ENCODE measurements around the gene NETO2. TPM values are rescaled to one million over a fixed set of nuclear protein-coding genes. Genes with fewer than 3 reads are reported as not detected.
"Not testable (repeated sequence)": the region's sequence is repeated elsewhere in the genome, so short reads cannot be mapped to it uniquely, and the experiment has no call there.

The NETO2 gene
- total RNA-seq, 1 donor from 2014 or later = 50.3 TPM

GRCh38 chr16:47059991-47060390 lies 83.8 kb downstream of the NETO2 start:
- H3K27me3 Mint-ChIP-seq = no peaks in the 10 kb centered on the region
- no peak for DNase-seq (ENCODE audit: extremely low spot score, unreplicated experiment)
- no peaks in the 10 kb centered on the region for H3K4me1 Mint-ChIP-seq (ENCODE audit: unreplicated experiment)
- H3K36me3 Mint-ChIP-seq = no peaks in the 10 kb centered on the region
- peaks cover 6% of the 10 kb centered on the region for H3K9me3 Mint-ChIP-seq
- no peak overlapping the region for H3K4me3 Mint-ChIP-seq
- no peak overlapping the region for H3K27ac Mint-ChIP-seq
- TF ChIP-seq CTCF (conservative IDR thresholded peaks at IDR 0.05) = peak; percentile 33

- H3K4me1 Mint-ChIP-seq (ENCODE audit: unreplicated experiment); H3K27me3 Mint-ChIP-seq; H3K4me3 Mint-ChIP-seq; H3K36me3 Mint-ChIP-seq; DNase-seq (ENCODE audit: extremely low spot score, unreplicated experiment); H3K9me3 Mint-ChIP-seq; H3K27ac Mint-ChIP-seq: not testable (repeated sequence)
Measured at GRCh38 chr16:47059130-47059529, 84.6 kb downstream of the NETO2 start.

GRCh38 chr16:47058295-47059086 lies 85.3 kb downstream of the NETO2 start:
- TF ChIP-seq CTCF (conservative IDR thresholded peaks at IDR 0.05) = no peak
- no peak for DNase-seq (ENCODE audit: extremely low spot score, unreplicated experiment)
- Mint-ChIP-seq H3K4me3 (no peak overlapping the region), H3K9me3 (peaks cover 6% of the 10 kb centered on the region), H3K27me3 (no peaks in the 10 kb centered on the region), H3K4me1 (ENCODE audit: unreplicated experiment) (no peaks in the 10 kb centered on the region), H3K27ac (no peak overlapping the region), H3K36me3 (no peaks in the 10 kb centered on the region)

GRCh38 chr16:47057630-47057993 lies 86.1 kb downstream of the NETO2 start:
- no peaks in the 10 kb centered on the region for H3K36me3 Mint-ChIP-seq
- H3K27me3 Mint-ChIP-seq = no peaks in the 10 kb centered on the region
- no peak overlapping the region for H3K27ac Mint-ChIP-seq
- no peak overlapping the region for H3K4me3 Mint-ChIP-seq
- TF ChIP-seq CTCF (conservative IDR thresholded peaks at IDR 0.05) = no peak
- peaks cover under 1% of the 10 kb centered on the region for H3K9me3 Mint-ChIP-seq
- H3K4me1 Mint-ChIP-seq (ENCODE audit: unreplicated experiment) = no peaks in the 10 kb centered on the region
- no peak for DNase-seq (ENCODE audit: extremely low spot score, unreplicated experiment)

- no peaks in the 10 kb centered on the region for H3K36me3 Mint-ChIP-seq
- no peaks in the 10 kb centered on the region for H3K9me3 Mint-ChIP-seq
- no peak for DNase-seq (ENCODE audit: extremely low spot score, unreplicated experiment)
- H3K4me3 Mint-ChIP-seq = no peak overlapping the region
- H3K4me1 Mint-ChIP-seq (ENCODE audit: unreplicated experiment) = no peaks in the 10 kb centered on the region
- no peak overlapping the region for H3K27ac Mint-ChIP-seq
- H3K27me3 Mint-ChIP-seq = no peaks in the 10 kb centered on the region
- no peak for TF ChIP-seq CTCF (conservative IDR thresholded peaks at IDR 0.05)
Measured at GRCh38 chr16:47056688-47057629, 86.8 kb downstream of the NETO2 start.

GRCh38 chr16:47056061-47056460 lies 87.7 kb downstream of the NETO2 start:
- not testable (repeated sequence) for DNase-seq (ENCODE audit: extremely low spot score, unreplicated experiment); H3K4me3 Mint-ChIP-seq; H3K9me3 Mint-ChIP-seq; H3K4me1 Mint-ChIP-seq (ENCODE audit: unreplicated experiment); H3K27ac Mint-ChIP-seq; H3K36me3 Mint-ChIP-seq; H3K27me3 Mint-ChIP-seq
